A549 treated with CpdA at 1 μM for 4 hours (cell line): Measurements from ENCODE around the gene NUTM2B. TPM values are rescaled to one million over a fixed set of nuclear protein-coding genes. Genes with fewer than 3 reads are reported as not detected.

Experiments used
- total RNA-seq: library from RNA; stranded (reverse); fragments of 200-300 nt; extraction: Qiagen RNA extraction; gene quantifications from 5 replicates; pipeline ENCODE4 v1.2.3, GENCODE V29; 2022; ENCODE audit warnings: low read depth

The NUTM2B gene
- total RNA-seq = 0.14 to 0.38 TPM (median 0.23 TPM) in 5 replicates

GRCh38 chr10:79702927-79703326, at the start of gene NUTM2B:
Gene NUTM2B (plus strand): TSS chr10:79703227. CDS start chr10:79703610, 383 bp downstream.

Other genes with a start within 250 kb of the NUTM2B start
- gene EIF5AL1, start 190.7 kb upstream of the NUTM2B start, total RNA-seq = 1.7 to 3.8 TPM (median 2.2 TPM) in 5 replicates
- gene SFTPA2, start 142.8 kb upstream of the NUTM2B start, total RNA-seq = not detected in 5 replicates
- not detected in 5 replicates for gene SFTPA1, start 92.3 kb upstream of the NUTM2B start, total RNA-seq
- 0.29 to 0.52 TPM (median 0.45 TPM) in 5 replicates for gene NUTM2E, start 123.5 kb downstream of the NUTM2B start, total RNA-seq
- 0.14 to 0.48 TPM (median 0.22 TPM) in 4 of 5 replicates, not detected in the other for gene SFTPD, start 245.9 kb downstream of the NUTM2B start, total RNA-seq